K562 (cell line): ENCODE data around the gene EZH1. TPM values are rescaled to one million over a fixed set of nuclear protein-coding genes. Genes with fewer than 3 reads are reported as not detected.

Experiments
- ARID4B ChIP-seq: sonication (generic); formaldehyde crosslinking; IDR thresholded peaks from 2 replicates; pipeline ENCODE4 v1.8.0; 2022; ENCODE audit warnings: mild to moderate bottlenecking, missing genetic modification reagents
- ATF1 ChIP-seq, 2 experiments: fragments of 450-650 bp in 1 of 2; IDR thresholded peaks; 2 replicates each; pipeline ENCODE4 v1.6.1; 2016; ENCODE audit warnings: missing compliant biosample characterization in 1 of 2, missing genetic modification characterization in 1 of 2
- DNMT1 ChIP-seq: fragments of 450-650 bp; IDR thresholded peaks from 2 replicates; pipeline ENCODE4 v1.6.1; 2016; ENCODE audit warnings: antibody characterized with exemption, mild to moderate bottlenecking
- ELF4 ChIP-seq: fragments of 450-650 bp; formaldehyde crosslinking; IDR thresholded peaks from 2 replicates; pipeline ENCODE4 v1.4.0; 2022; ENCODE audit warnings: missing genetic modification characterization
- EP400 ChIP-seq: fragments of 450-650 bp; IDR thresholded peaks from 2 replicates; pipeline ENCODE4 v1.6.1; 2017; ENCODE audit warnings: antibody characterized with exemption, mild to moderate bottlenecking, moderate library complexity
- FIP1L1 ChIP-seq: fragments of 200-400 bp; formaldehyde crosslinking; IDR thresholded peaks from 2 replicates; pipeline ENCODE4 v1.6.1; 2018; ENCODE audit warnings: mild to moderate bottlenecking, low read depth, low read length; ENCODE audit not compliant: poor library complexity, severe bottlenecking
- GATA2 ChIP-seq: sonication (generic); formaldehyde crosslinking; IDR thresholded peaks from 2 replicates; pipeline ENCODE4 v1.4.0; 2020; ENCODE audit warnings: mild to moderate bottlenecking, missing genetic modification reagents
- HDAC8 ChIP-seq: fragments of 450-650 bp; IDR thresholded peaks from 2 replicates; pipeline ENCODE4 v1.6.1; 2016; ENCODE audit warnings: mild to moderate bottlenecking, missing genetic modification characterization, moderate library complexity, missing compliant biosample characterization
- HNRNPUL1 ChIP-seq: fragments of 200-400 bp; formaldehyde crosslinking; IDR thresholded peaks from 2 replicates; pipeline ENCODE4 v1.6.1; 2017; ENCODE audit warnings: low read length
- MCM7 ChIP-seq, 2 experiments: fragments of 450-650 bp; IDR thresholded peaks; 2 replicates each; pipeline ENCODE4 v1.6.1; 2016 to 2018
- NCOR1 ChIP-seq: fragments of 450-650 bp; IDR thresholded peaks from 2 replicates; pipeline ENCODE4 v1.6.1; 2016; ENCODE audit warnings: mild to moderate bottlenecking, moderate library complexity
- PHF21A ChIP-seq: fragments of 450-650 bp; IDR thresholded peaks from 2 replicates; pipeline ENCODE4 v1.6.1; 2017; ENCODE audit warnings: low read depth, borderline replicate concordance
- POLR2A ChIP-seq: fragments of 450-650 bp; conservative IDR thresholded peaks from 2 replicates; pipeline ENCODE4 v1.6.1; 2016
- TAF9B ChIP-seq: fragments of 450-650 bp; IDR thresholded peaks from 2 replicates; pipeline ENCODE4 v1.6.1; 2018; ENCODE audit warnings: mild to moderate bottlenecking; ENCODE audit not compliant: partially characterized antibody
- ZFPM2 ChIP-seq: fragments of 250-450 bp; sonication (Bioruptor Pico); IDR thresholded peaks from 2 replicates; pipeline ENCODE4 v1.5.1; 2022; ENCODE audit warnings: mild to moderate bottlenecking
- ZKSCAN3 ChIP-seq: fragments of 250-450 bp; sonication (Bioruptor Pico); IDR thresholded peaks from 2 replicates; pipeline ENCODE4 v1.4.0; 2020
- ZKSCAN8 ChIP-seq: fragments of 200-800 bp; sonication (Bioruptor generic); IDR thresholded peaks from 2 replicates; pipeline ENCODE4 v1.6.1; 2016; ENCODE audit warnings: missing genetic modification characterization, missing compliant biosample characterization
- ZNF124 ChIP-seq: sonication (generic); formaldehyde crosslinking; IDR thresholded peaks from 2 replicates; pipeline ENCODE4 v1.8.1; 2022; ENCODE audit warnings: missing genetic modification reagents
- ZNF316 ChIP-seq: fragments of 450-650 bp; IDR thresholded peaks from 2 replicates; pipeline ENCODE4 v1.6.1; 2016
- ZNF696 ChIP-seq: fragments of 250-450 bp; sonication (Bioruptor Pico); conservative IDR thresholded peaks from 2 replicates; pipeline ENCODE4 v1.4.0; 2020; ENCODE audit warnings: mild to moderate bottlenecking, moderate library complexity
- polyA plus RNA-seq, 8 experiments: library from polyadenylated mRNA; depleted of rRNA in 4 of 8; stranded (reverse) in 5 of 8; unstranded in 3 of 8; fragments of >200 nt; fragmentation: Nextera tagmentation in 2 of 8; fragmentation: Illumina TruSeq in 1 of 8; extraction: Ambion mirVana in 2 of 8; extraction: Trizol in 1 of 8; gene quantifications; 2 replicates each; pipeline versions ENCODE4 v1.2.1 to v1.2.3, GENCODE V29; 2011 to 2014; ENCODE audit warnings: inconsistent platforms in 1 of 8, missing spikeins in 1 of 8
- total RNA-seq, 7 experiments: library from RNA; depleted of rRNA in 6 of 7; stranded (reverse); fragments of >200 nt in 6 of 7; fragmentation: Illumina TruSeq in 2 of 7; extraction: Trizol in 2 of 7; gene quantifications; 2 replicates each; pipeline versions ENCODE4 v1.2.1 to v1.2.3, GENCODE V29; 2011 to 2021; ENCODE audit warnings: low replicate concordance in 1 of 7
- TF ChIP-seq, protein P1 (sequence below): IDR thresholded peaks from 2 replicates; pipeline ENCODE4 v1.6.1; 2012; ENCODE audit warnings: low read depth, low read length, improper control_type of control experiment, borderline replicate concordance
- TF ChIP-seq, protein P2 (sequence below): sonication (generic); formaldehyde crosslinking; IDR thresholded peaks from 2 replicates; pipeline ENCODE4 v1.8.0; 2022; ENCODE audit warnings: mild to moderate bottlenecking, low read depth, missing genetic modification reagents
- TF ChIP-seq, protein P3 (sequence below): fragments of 450-650 bp; formaldehyde crosslinking; IDR thresholded peaks from 2 replicates; pipeline ENCODE4 v1.4.0; 2022; ENCODE audit warnings: mild to moderate bottlenecking, moderate library complexity

Gene EZH1
- total and polyA plus RNA-seq, 9 of the 15 experiments (the other 6 are each of a cell fraction or from before 2014, with no cell fraction given), result 8.6 to 40.8 (median 22.9) TPM

DNA sequence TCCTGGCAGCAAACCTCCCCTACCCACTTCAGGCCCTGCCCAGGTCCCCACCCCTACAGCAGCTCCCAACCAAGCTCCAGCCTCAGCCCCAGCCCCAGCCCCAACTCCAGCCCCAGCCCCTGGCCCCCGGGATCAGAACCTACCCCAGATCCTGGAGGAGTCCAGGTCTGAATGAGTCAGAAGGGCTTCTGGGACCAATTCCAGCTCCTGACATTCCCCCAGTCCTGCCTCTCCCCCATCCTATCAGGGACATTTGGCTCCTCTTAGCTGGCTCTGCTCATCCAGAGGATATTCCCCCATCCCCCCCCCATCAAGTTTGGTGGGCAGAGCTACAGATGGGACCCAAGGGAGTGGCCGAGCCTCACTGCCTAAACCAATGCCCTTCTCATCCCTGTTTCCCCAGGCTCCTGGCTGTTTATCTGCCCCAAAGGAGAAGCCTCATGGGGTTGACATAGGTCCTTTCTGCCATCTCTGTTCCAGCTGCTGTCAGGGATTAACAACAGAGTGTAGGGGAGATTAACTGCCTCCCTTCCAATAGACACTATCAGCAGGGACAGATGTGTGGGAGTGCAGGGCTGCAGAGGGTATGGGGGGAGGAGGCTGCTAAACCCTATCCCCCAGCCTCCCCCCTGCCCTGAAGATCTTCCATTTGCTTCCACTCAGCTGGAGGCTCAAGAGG is 46.0 kb downstream of the EZH1 start (continued):
- TF ChIP-seq HDAC8 (tag), result no peak
- peak; percentile 87 for TF ChIP-seq ZKSCAN8 (CRISPR knock-in tag)
- TF ChIP-seq ELF4 (CRISPR knock-in tag), result peak; percentile 95
- 0 out of 2 replicates have a peak, but pooled peaks have one; percentile 9 for TF ChIP-seq ZNF316
- TF ChIP-seq NCOR1, result peak; percentile 100
- no peak for TF ChIP-seq HNRNPUL1
- TF ChIP-seq ZNF124 (CRISPR knock-in tag), result no peak
- TF ChIP-seq MCM7 (IDR thresholded peaks at IDR 0.05), result no peak
- no peak for TF ChIP-seq POLR2A
- no peak for TF ChIP-seq ATF1 (CRISPR knock-in tag; IDR thresholded peaks at IDR 0.05)
- peak; percentile 81 for TF ChIP-seq ATF1 (tag; IDR thresholded peaks at IDR 0.05)
- TF ChIP-seq, protein P1, sequence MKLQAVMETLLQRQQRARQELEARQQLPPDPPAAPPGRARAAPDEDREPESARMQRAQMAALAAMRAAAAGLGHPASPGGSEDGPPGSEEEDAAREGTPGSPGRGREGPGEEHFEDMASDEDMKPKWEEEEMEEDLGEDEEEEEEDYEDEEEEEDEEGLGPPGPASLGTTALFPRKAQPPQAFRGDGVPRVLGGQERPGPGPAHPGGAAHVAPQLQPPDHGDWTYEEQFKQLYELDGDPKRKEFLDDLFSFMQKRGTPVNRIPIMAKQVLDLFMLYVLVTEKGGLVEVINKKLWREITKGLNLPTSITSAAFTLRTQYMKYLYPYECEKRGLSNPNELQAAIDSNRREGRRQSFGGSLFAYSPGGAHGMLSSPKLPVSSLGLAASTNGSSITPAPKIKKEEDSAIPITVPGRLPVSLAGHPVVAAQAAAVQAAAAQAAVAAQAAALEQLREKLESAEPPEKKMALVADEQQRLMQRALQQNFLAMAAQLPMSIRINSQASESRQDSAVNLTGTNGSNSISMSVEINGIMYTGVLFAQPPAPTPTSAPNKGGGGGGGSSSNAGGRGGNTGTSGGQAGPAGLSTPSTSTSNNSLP, result peak; percentile 82; the same call in 1 of the 2 replicates
- TF ChIP-seq FIP1L1, result no peak
- TF ChIP-seq TAF9B, result peak; percentile 87
- TF ChIP-seq, protein P2, sequence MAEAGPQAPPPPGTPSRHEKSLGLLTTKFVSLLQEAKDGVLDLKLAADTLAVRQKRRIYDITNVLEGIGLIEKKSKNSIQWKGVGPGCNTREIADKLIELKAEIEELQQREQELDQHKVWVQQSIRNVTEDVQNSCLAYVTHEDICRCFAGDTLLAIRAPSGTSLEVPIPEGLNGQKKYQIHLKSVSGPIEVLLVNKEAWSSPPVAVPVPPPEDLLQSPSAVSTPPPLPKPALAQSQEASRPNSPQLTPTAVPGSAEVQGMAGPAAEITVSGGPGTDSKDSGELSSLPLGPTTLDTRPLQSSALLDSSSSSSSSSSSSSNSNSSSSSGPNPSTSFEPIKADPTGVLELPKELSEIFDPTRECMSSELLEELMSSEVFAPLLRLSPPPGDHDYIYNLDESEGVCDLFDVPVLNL (CRISPR knock-in tag), result no peak
- TF ChIP-seq ARID4B (CRISPR knock-in tag), result no peak
- TF ChIP-seq DNMT1, result no peak
- TF ChIP-seq ZNF696 (CRISPR knock-in tag), result no peak
- no peak for TF ChIP-seq ZKSCAN3 (CRISPR knock-in tag)
- TF ChIP-seq, protein P3, sequence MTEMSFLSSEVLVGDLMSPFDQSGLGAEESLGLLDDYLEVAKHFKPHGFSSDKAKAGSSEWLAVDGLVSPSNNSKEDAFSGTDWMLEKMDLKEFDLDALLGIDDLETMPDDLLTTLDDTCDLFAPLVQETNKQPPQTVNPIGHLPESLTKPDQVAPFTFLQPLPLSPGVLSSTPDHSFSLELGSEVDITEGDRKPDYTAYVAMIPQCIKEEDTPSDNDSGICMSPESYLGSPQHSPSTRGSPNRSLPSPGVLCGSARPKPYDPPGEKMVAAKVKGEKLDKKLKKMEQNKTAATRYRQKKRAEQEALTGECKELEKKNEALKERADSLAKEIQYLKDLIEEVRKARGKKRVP (CRISPR knock-in tag), result peak; percentile 40; the same call in 1 of the 2 replicates
- peak; percentile 85; the same call in 1 of the 2 replicates for TF ChIP-seq PHF21A
- TF ChIP-seq EP400, result peak; percentile 78
- TF ChIP-seq ZFPM2 (CRISPR knock-in tag), result no peak
- TF ChIP-seq GATA2, result peak; percentile 100
